ENCODE measurements around the gene GSTA1.
"Not testable (repeated sequence)": the region's sequence is repeated elsewhere in the genome, so short reads cannot be mapped to it uniquely, and the experiment has no call there.

DNA sequence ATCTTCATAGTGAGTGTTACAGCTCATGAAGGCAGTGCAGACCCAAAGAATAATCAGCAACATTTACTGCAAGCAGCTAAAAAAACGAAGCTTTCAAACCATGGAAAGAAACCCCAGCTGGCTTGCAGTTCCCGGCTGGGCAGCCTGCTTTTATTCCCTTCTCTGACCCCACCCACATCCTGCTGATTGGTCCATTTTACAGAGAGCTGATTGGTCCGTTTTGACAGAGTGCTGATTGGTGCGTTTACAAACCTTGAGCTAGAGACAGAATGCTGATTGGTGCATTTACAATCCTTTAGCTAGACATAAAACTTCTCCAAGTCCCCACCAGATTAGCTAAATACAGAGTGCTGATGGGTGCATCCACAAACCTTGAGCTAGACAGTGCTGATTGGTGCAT is 25.0 kb upstream of the GSTA1 start:
- not testable (repeated sequence) for TF ChIP-seq CTCF, POLR2A (IDR thresholded peaks at IDR 0.05)

Measured in right lobe of liver (tissue), 4 donors.